Measurements from ENCODE around the gene FSTL5. TPM values are rescaled to one million over a fixed set of nuclear protein-coding genes. Genes with fewer than 3 reads are reported as not detected.

FSTL5 gene
- total RNA-seq, 1 experiment from 2014 or later, result 0.55 TPM

- no peaks in the 10 kb centered on the region for H3K27me3 Mint-ChIP-seq (ENCODE audit: low read depth)
- CTCF ChIA-PET, result no interaction called here
- H3K36me3 Mint-ChIP-seq, result no peaks in the 10 kb centered on the region
- no peaks in the 10 kb centered on the region for H3K9me3 Mint-ChIP-seq
- no peak overlapping the region for H3K4me3 Mint-ChIP-seq
- H3K27ac Mint-ChIP-seq, result no peak overlapping the region
- 0 out of 2 replicates have a peak, but pooled peaks cover 3% of the 10 kb centered on the region for H3K4me1 Mint-ChIP-seq
- no peak for DNase-seq (ENCODE audit: low spot score)
- TF ChIP-seq NR2C2 (CRISPR knock-in tag; IDR thresholded peaks at IDR 0.05) (no peak), HMGA2 (CRISPR knock-in tag; IDR thresholded peaks at IDR 0.05) (no peak), FOXP4 (CRISPR knock-in tag; IDR thresholded peaks at IDR 0.05) (no peak), SMAD4 (CRISPR knock-in tag; IDR thresholded peaks at IDR 0.05) (no peak), JUN (CRISPR knock-in tag; IDR thresholded peaks at IDR 0.05) (no peak)
- ATAC-seq, result no peak
- POLR2A ChIA-PET, result no interaction called here
These were observed 665.6 kb downstream of the FSTL5 start for GRCh38 chr4:161498155-161498554.

GRCh38 chr4:161486461-161486860 is 677.3 kb downstream of the FSTL5 start:
- no peaks in the 10 kb centered on the region for H3K9me3 Mint-ChIP-seq
- no peak overlapping the region for H3K4me3 Mint-ChIP-seq
- no peak overlapping the region for H3K27ac Mint-ChIP-seq
- ChIA-PET POLR2A (no interaction called here), CTCF (no interaction called here)
- TF ChIP-seq ZBTB43 (CRISPR knock-in tag; IDR thresholded peaks at IDR 0.05) (no peak), FOXP4 (CRISPR knock-in tag; IDR thresholded peaks at IDR 0.05) (no peak), PRRX2 (CRISPR knock-in tag; IDR thresholded peaks at IDR 0.05) (no peak), USF2 (CRISPR knock-in tag; IDR thresholded peaks at IDR 0.05) (no peak), E2F4 (CRISPR knock-in tag; IDR thresholded peaks at IDR 0.05; ENCODE audit: borderline replicate concordance, low read depth) (no peak), GRHL2 (CRISPR knock-in tag; IDR thresholded peaks at IDR 0.05; ENCODE audit: insufficient replicate concordance, severe bottlenecking) (no peak), EMX1 (CRISPR knock-in tag; IDR thresholded peaks at IDR 0.05) (no peak), CREB1 (CRISPR knock-in tag; IDR thresholded peaks at IDR 0.05) (no peak), MAX (CRISPR knock-in tag; IDR thresholded peaks at IDR 0.05) (no peak), NFE2L1 (CRISPR knock-in tag; IDR thresholded peaks at IDR 0.05) (no peak), ZNF232 (CRISPR knock-in tag; IDR thresholded peaks at IDR 0.05) (no peak), ZNF423 (CRISPR knock-in tag; IDR thresholded peaks at IDR 0.05) (no peak), SMAD3 (CRISPR knock-in tag; IDR thresholded peaks at IDR 0.05; ENCODE audit: borderline replicate concordance) (no peak), JAZF1 (CRISPR knock-in tag; IDR thresholded peaks at IDR 0.05) (no peak), ZNF317 (CRISPR knock-in tag; IDR thresholded peaks at IDR 0.05; ENCODE audit: borderline replicate concordance, low read depth) (no peak), RELA (CRISPR knock-in tag; IDR thresholded peaks at IDR 0.05; ENCODE audit: borderline replicate concordance) (no peak), MLX (CRISPR knock-in tag; IDR thresholded peaks at IDR 0.05) (no peak), IRF2 (CRISPR knock-in tag; IDR thresholded peaks at IDR 0.05; ENCODE audit: borderline replicate concordance, low read depth) (no peak), ZNF263 (CRISPR knock-in tag; IDR thresholded peaks at IDR 0.05; ENCODE audit: low read depth) (no peak)
- H3K4me1 Mint-ChIP-seq, result peaks cover 7% of the 10 kb centered on the region; the same call in 1 of the 2 replicates
- ATAC-seq (no peak), DNase-seq (ENCODE audit: low spot score) (no peak)
- no peaks in the 10 kb centered on the region for H3K36me3 Mint-ChIP-seq
- H3K27me3 Mint-ChIP-seq (ENCODE audit: low read depth), result no peaks in the 10 kb centered on the region
